GM12878 (cell line): ENCODE results near the gene DLG2. TPM values are rescaled to one million over a fixed set of nuclear protein-coding genes. Genes with fewer than 3 reads are reported as not detected.

Experiments used
- ATAC-seq: fragments of 200-7000 bp; cut with Tn5 transposase; 3 replicates; pipeline ENCODE4 v1.9.1; 2020; ENCODE audit warnings: mild to moderate bottlenecking, moderate library complexity
- BruUV-seq: library from RNA; stranded (reverse); fragments of 400-500 nt; replicated peaks from 2 replicates; lab custom pipeline; 2021; lab: Mats Ljungman, UMichigan
- CTCF ChIA-PET: fragments of 300-600 bp; sonication (Branson Sonifier 250); formaldehyde crosslinking; extraction: SDS; loops from one replicate; lab custom pipeline; 2021; ENCODE audit warnings: inconsistent platforms; lab: Yijun Ruan, JAX
- POLR2A ChIA-PET: fragments of 350-600 bp; formaldehyde crosslinking; extraction: SDS; loops from one replicate; lab custom pipeline; 2021; ENCODE audit warnings: inconsistent platforms; lab: Charles Lee
- RAD21 ChIA-PET: fragments of 300-600 bp; sonication (Branson Sonifier 250); formaldehyde crosslinking; loops from one replicate; lab custom pipeline; 2023; ENCODE audit warnings: antibody characterized with exemption; ENCODE audit not compliant: unreplicated experiment; lab: Charles Lee
- SMC1A ChIA-PET: fragments of 300-600 bp; sonication (Branson Sonifier 250); formaldehyde crosslinking; loops from one replicate; lab custom pipeline; 2023; ENCODE audit not compliant: unreplicated experiment, uncharacterized antibody; lab: Charles Lee
- DNase-seq: peaks from one replicate; pipeline ENCODE4 v3.0.0-alpha.2; 2011; ENCODE audit warnings: low read depth, low spot score
- FAIRE-seq: peaks from 3 replicates; lab custom pipeline; 2011; peaks lifted over from hg19 to GRCh38; lab: Jason Lieb, UNC
- H2AFZ ChIP-seq: 2 replicates; pipeline ENCODE4 v1.6.0; 2011; ENCODE audit warnings: low read depth, low read length, control low read depth; ENCODE audit not compliant: control insufficient read depth
- H3K27ac ChIP-seq: 2 replicates; pipeline ENCODE4 v1.5.1; 2011; ENCODE audit warnings: control low read depth; ENCODE audit not compliant: control insufficient read depth, insufficient read depth
- H3K27me3 ChIP-seq, 2 experiments: replicated peaks in 1 of 2; 2 replicates each; pipeline versions ENCODE4 v1.6.0 to v1.6.1; 2011; ENCODE audit warnings: low read length in 1 of 2; ENCODE audit not compliant: control insufficient read depth in 2 of 2, insufficient read depth in 2 of 2
- H3K36me3 ChIP-seq, 2 experiments: 2 replicates each; pipeline ENCODE4 v1.5.1; 2011; ENCODE audit warnings: low read length in 1 of 2; ENCODE audit not compliant: control insufficient read depth in 2 of 2, insufficient read depth in 2 of 2
- H3K4me1 ChIP-seq: 2 replicates; pipeline ENCODE4 v1.6.1; 2011; ENCODE audit warnings: mild to moderate bottlenecking, low read length, moderate library complexity, mixed read lengths; ENCODE audit not compliant: control insufficient read depth, insufficient read depth
- H3K4me2 ChIP-seq: 2 replicates; pipeline ENCODE4 v1.6.0; 2011; ENCODE audit warnings: control low read depth; ENCODE audit not compliant: control insufficient read depth, insufficient read depth
- H3K4me3 ChIP-seq: fragments of 200-600 bp; sonication (generic); 2 replicates; pipeline ENCODE4 v1.5.1; 2016
- H3K79me2 ChIP-seq: 2 replicates; pipeline ENCODE4 v1.6.0; 2011; ENCODE audit warnings: low read length; ENCODE audit not compliant: control insufficient read depth, insufficient read depth
- H3K9ac ChIP-seq: 2 replicates; pipeline ENCODE4 v1.8.0; 2011; ENCODE audit warnings: low read length, control low read depth, mixed read lengths; ENCODE audit not compliant: control insufficient read depth, insufficient read depth
- H3K9me3 ChIP-seq: replicated peaks from 3 replicates; pipeline ENCODE4 v1.5.1; 2011; ENCODE audit warnings: mild to moderate bottlenecking, low read length; ENCODE audit not compliant: control insufficient read depth, insufficient read depth
- H4K20me1 ChIP-seq: 2 replicates; pipeline ENCODE4 v1.6.0; 2011; ENCODE audit not compliant: control insufficient read depth, insufficient read depth
- BHLHE40 ChIP-seq, 2 experiments: fragments of 450-650 bp in 1 of 2; IDR thresholded peaks; 2 replicates each; pipeline ENCODE4 v1.6.1; 2011 to 2017; ENCODE audit warnings: low read depth in 2 of 2, borderline replicate concordance in 1 of 2, improper control_type of control experiment in 1 of 2, low read length in 1 of 2, mild to moderate bottlenecking in 1 of 2
- BMI1 ChIP-seq: fragments of 450-650 bp; IDR thresholded peaks from 2 replicates; pipeline ENCODE4 v1.6.1; 2016; ENCODE audit warnings: mild to moderate bottlenecking, moderate library complexity, borderline replicate concordance
- GABPA ChIP-seq: IDR thresholded peaks from 2 replicates; pipeline ENCODE4 v1.6.1; 2014; ENCODE audit warnings: antibody characterized with exemption, low read depth, mild to moderate bottlenecking, inconsistent platforms
- IRF5 ChIP-seq: fragments of 450-650 bp; IDR thresholded peaks from 2 replicates; pipeline ENCODE4 v1.6.1; 2017; ENCODE audit warnings: borderline replicate concordance
- NR2C1 ChIP-seq: fragments of 450-650 bp; IDR thresholded peaks from 2 replicates; pipeline ENCODE4 v1.6.1; 2017; ENCODE audit warnings: antibody characterized with exemption, mild to moderate bottlenecking, moderate library complexity
- POLR2AphosphoS5 ChIP-seq: IDR thresholded peaks from 2 replicates; pipeline ENCODE4 v1.6.1; 2011; ENCODE audit warnings: mild to moderate bottlenecking, low read length, inconsistent platforms
- SP1 ChIP-seq: IDR thresholded peaks from one replicate; pipeline ENCODE4 v1.6.1; 2011; ENCODE audit warnings: low read depth, low read length
- USF2 ChIP-seq: IDR thresholded peaks from 2 replicates; pipeline ENCODE4 v1.6.1; 2011; ENCODE audit warnings: low read depth, low read length, improper control_type of control experiment, borderline replicate concordance
- ZSCAN29 ChIP-seq: fragments of 450-650 bp; IDR thresholded peaks from 2 replicates; pipeline ENCODE4 v1.6.1; 2017; ENCODE audit warnings: mild to moderate bottlenecking, moderate library complexity
- WGBS: methylation state at CpG from one replicate; pipeline ENCODE4 v1.1.6; 2016; ENCODE audit warnings: low lambda C conversion rate; ENCODE audit not compliant: insufficient replicate concordance, insufficient coverage; ENCODE audit errors: missing lambda C conversion rate; 5-methylcytosine and 5-hydroxymethylcytosine counted together
- in situ Hi-C: fragments of 300-500 bp; cut with MboI; formaldehyde crosslinking; loops from 9 replicates; pipeline ENCODE4 v1.14.3; 2018; ENCODE audit warnings: mixed read lengths
- intact Hi-C: fragments of 100-400 bp; cut with micrococcal nuclease; formaldehyde crosslinking; loops from one replicate; pipeline ENCODE4 v1.14.2; 2022; ENCODE audit not compliant: unreplicated experiment
- polyA plus RNA-seq, 11 experiments: library from polyadenylated mRNA; depleted of rRNA in 4 of 11; unstranded in 6 of 11; stranded (reverse) in 5 of 11; fragments of >200 nt; fragmentation: Nextera tagmentation in 4 of 11; fragmentation: Illumina TruSeq in 1 of 11; extraction: Ambion mirVana in 4 of 11; extraction: Trizol in 1 of 11; gene quantifications; 1 replicate in 1 of 11; 2 replicates in 10 of 11; pipeline versions ENCODE4 v1.2.1 to v1.2.3, GENCODE V29; 2011 to 2016; ENCODE audit warnings: inconsistent platforms in 2 of 11, missing spikeins in 2 of 11, low read depth in 1 of 11
- total RNA-seq, 4 experiments: library from RNA; depleted of rRNA in 3 of 4; stranded (reverse); fragments of >200 nt in 3 of 4; fragmentation: Illumina TruSeq in 1 of 4; extraction: Trizol in 1 of 4; gene quantifications; 2 replicates each; pipeline versions ENCODE4 v1.2.1 to v1.2.3, GENCODE V29; 2013 to 2021
- TF ChIP-seq, protein P1 (sequence below): fragments of 450-650 bp; formaldehyde crosslinking; IDR thresholded peaks from 2 replicates; pipeline ENCODE4 v1.4.0; 2022; ENCODE audit warnings: mild to moderate bottlenecking, moderate library complexity

Gene DLG2
- total and polyA plus RNA-seq, 10 of the 15 experiments (the other 5 are each of a cell fraction or from before 2014, with no cell fraction given), result 0.09 to 0.98 (median 0.35) TPM

DNA sequence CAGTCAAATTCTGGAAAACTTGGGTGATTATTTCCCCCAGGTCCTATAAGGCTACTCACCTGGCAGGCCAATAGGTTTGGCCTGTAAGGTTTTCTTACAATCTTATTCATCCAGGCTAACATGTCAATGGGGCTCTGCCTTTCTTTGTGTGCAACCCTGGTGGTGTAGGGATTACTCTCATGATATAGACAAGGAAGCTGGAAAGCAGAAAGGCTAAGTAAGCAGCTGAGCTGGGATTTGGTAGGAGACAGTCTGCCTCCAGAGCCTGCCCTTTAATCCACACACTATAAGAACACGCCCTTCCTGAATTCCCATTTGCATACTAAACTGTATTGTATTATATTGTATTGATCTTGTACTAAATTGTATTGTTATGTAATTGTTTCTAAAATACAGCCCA is 1967.7 kb downstream of the DLG2 start:
- H3K4me3 ChIP-seq, result no peak overlapping the region
- H3K27ac ChIP-seq, result no peak overlapping the region
- RAD21 ChIA-PET, result no interaction called here
- no peaks in the 10 kb centered on the region for H3K27me3 ChIP-seq
- DNase-seq, result no peak
- CTCF ChIA-PET, result no interaction called here
- H3K9ac ChIP-seq, result no peak overlapping the region
- H3K4me1 ChIP-seq, result no peaks in the 10 kb centered on the region; the same call in 1 of the 2 replicates
- H3K9me3 ChIP-seq, result no peaks in the 10 kb centered on the region
- H3K36me3 ChIP-seq, result no peaks in the 10 kb centered on the region
- no peak overlapping the region for H3K4me2 ChIP-seq
- H3K79me2 ChIP-seq, result no peaks in the 10 kb centered on the region
- intact Hi-C loops, result no loop called here
- ATAC-seq, result no peak
- H4K20me1 ChIP-seq, result no peaks in the 10 kb centered on the region
- H2AFZ ChIP-seq, result no peak overlapping the region
- no TSS peak for BruUV-seq
- SMC1A ChIA-PET, result no interaction called here
- 0% methylated on average over 1 of the region's 1 CpG for WGBS
- POLR2A ChIA-PET, result no interaction called here
- in situ Hi-C loops, result no loop called here
- TF ChIP-seq BMI1 (no peak), ZSCAN29 (no peak), BHLHE40 (IDR thresholded peaks at IDR 0.05; ENCODE audit: borderline replicate concordance in 1 of 2, low read depth in 2 of 2, low read length in 1 of 2) (no peak), GABPA (no peak), POLR2AphosphoS5 (no peak), SP1 (no peak), NR2C1 (no peak), USF2 (no peak), IRF5 (no peak)
- TF ChIP-seq, protein P1, sequence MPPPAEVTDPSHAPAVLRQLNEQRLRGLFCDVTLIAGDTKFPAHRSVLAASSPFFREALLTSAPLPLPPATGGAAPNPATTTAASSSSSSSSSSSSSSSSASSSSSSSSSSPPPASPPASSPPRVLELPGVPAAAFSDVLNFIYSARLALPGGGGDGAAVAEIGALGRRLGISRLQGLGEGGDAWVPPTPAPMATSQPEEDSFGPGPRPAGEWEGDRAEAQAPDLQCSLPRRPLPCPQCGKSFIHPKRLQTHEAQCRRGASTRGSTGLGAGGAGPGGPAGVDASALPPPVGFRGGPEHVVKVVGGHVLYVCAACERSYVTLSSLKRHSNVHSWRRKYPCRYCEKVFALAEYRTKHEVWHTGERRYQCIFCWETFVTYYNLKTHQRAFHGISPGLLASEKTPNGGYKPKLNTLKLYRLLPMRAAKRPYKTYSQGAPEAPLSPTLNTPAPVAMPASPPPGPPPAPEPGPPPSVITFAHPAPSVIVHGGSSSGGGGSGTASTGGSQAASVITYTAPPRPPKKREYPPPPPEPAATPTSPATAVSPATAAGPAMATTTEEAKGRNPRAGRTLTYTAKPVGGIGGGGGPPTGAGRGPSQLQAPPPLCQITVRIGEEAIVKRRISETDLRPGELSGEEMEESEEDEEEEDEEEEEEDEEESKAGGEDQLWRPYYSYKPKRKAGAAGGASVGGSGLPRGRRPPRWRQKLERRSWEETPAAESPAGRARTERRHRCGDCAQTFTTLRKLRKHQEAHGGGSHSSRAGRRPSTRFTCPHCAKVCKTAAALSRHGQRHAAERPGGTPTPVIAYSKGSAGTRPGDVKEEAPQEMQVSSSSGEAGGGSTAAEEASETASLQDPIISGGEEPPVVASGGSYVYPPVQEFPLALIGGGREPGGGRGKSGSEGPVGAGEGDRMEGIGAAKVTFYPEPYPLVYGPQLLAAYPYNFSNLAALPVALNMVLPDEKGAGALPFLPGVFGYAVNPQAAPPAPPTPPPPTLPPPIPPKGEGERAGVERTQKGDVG (CRISPR knock-in tag), result no peak
- FAIRE-seq, result no peak
